KMS-11 (cell line): ENCODE results near the gene ANXA9.

Experiments
- H2AFZ ChIP-seq: fragments of 200-600 bp; sonication (generic); 2 replicates; pipeline ENCODE4 v1.6.1; 2016; ENCODE audit warnings: antibody characterized with exemption, mixed run types, low read depth
- H3K27ac ChIP-seq: fragments of 200-600 bp; sonication (generic); 2 replicates; pipeline ENCODE4 v1.6.1; 2016; ENCODE audit warnings: mild to moderate bottlenecking, mixed run types
- H3K27me3 ChIP-seq: fragments of 200-600 bp; sonication (generic); 2 replicates; pipeline ENCODE4 v1.6.1; 2017; ENCODE audit warnings: mild to moderate bottlenecking, low read depth, mixed run types, moderate library complexity; ENCODE audit not compliant: insufficient read depth
- H3K36me3 ChIP-seq: fragments of 200-600 bp; sonication (generic); 2 replicates; pipeline ENCODE4 v1.6.1; 2017; ENCODE audit warnings: mild to moderate bottlenecking, mixed run types; ENCODE audit not compliant: insufficient read depth
- H3K4me1 ChIP-seq: fragments of 200-600 bp; sonication (generic); 2 replicates; pipeline ENCODE4 v1.6.1; 2016; ENCODE audit warnings: mild to moderate bottlenecking, low read depth, mixed run types; ENCODE audit not compliant: poor library complexity, severe bottlenecking
- H3K4me2 ChIP-seq: fragments of 200-600 bp; sonication (generic); 2 replicates; pipeline ENCODE4 v1.7.0; 2016; ENCODE audit warnings: mild to moderate bottlenecking, mixed run types
- H3K4me3 ChIP-seq: fragments of 200-600 bp; sonication (generic); IDR thresholded peaks from 2 replicates; pipeline ENCODE4 v1.6.1; 2017; ENCODE audit warnings: low read depth, low read length, mixed read lengths; ENCODE audit not compliant: insufficient read depth
- H3K79me2 ChIP-seq: fragments of 200-600 bp; sonication (generic); 2 replicates; pipeline ENCODE4 v1.6.1; 2016; ENCODE audit warnings: low read depth, mixed run types; ENCODE audit not compliant: insufficient read depth
- H3K9ac ChIP-seq: fragments of 200-600 bp; sonication (generic); 2 replicates; pipeline ENCODE4 v1.6.1; 2016; ENCODE audit warnings: mild to moderate bottlenecking, mixed run types
- H4K20me1 ChIP-seq: fragments of 200-600 bp; sonication (generic); 2 replicates; pipeline ENCODE4 v1.6.1; 2016; ENCODE audit warnings: mild to moderate bottlenecking, mixed run types; ENCODE audit not compliant: insufficient read depth
- TF ChIP-seq, protein P1 (sequence below): fragments of 200-600 bp; sonication (generic); conservative IDR thresholded peaks from 2 replicates; pipeline ENCODE4 v1.6.1; 2017; ENCODE audit warnings: low read depth, mild to moderate bottlenecking, antibody characterized with exemption, low read length, moderate library complexity, mixed read lengths

The ANXA9 gene

DNA sequence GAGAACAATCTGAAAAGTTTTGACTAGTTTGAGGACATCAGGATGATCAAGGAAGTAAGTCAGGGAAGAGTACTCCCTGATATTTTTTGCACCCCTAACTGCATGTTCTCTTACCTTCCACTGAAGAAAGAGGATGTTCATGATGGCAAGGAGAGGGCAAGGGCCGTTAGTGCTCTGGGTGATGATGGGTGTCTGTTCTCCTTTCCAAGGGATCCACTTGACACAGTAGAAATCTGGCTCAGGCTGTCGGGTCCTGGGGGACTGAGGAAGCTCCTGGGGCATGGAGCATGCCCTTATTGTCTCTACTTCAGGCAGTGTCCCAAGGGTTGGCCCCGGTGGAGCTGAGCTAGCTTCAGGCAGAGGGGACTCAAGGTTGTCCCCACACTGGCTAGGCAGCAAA is 20.0 kb downstream of the ANXA9 start:
- Histone ChIP-seq H3K4me2 (no peak overlapping the region), H2AFZ (no peak overlapping the region), H4K20me1 (no peaks in the 10 kb centered on the region), H3K27me3 (no peaks in the 10 kb centered on the region; the same call in 1 of the 2 replicates), H3K27ac (no peak overlapping the region), H3K9ac (no peak overlapping the region), H3K36me3 (no peaks in the 10 kb centered on the region), H3K4me3 (no peak overlapping the region), H3K4me1 (peaks cover 40% of the 10 kb centered on the region), H3K79me2 (no peaks in the 10 kb centered on the region)
- TF ChIP-seq, protein P1, sequence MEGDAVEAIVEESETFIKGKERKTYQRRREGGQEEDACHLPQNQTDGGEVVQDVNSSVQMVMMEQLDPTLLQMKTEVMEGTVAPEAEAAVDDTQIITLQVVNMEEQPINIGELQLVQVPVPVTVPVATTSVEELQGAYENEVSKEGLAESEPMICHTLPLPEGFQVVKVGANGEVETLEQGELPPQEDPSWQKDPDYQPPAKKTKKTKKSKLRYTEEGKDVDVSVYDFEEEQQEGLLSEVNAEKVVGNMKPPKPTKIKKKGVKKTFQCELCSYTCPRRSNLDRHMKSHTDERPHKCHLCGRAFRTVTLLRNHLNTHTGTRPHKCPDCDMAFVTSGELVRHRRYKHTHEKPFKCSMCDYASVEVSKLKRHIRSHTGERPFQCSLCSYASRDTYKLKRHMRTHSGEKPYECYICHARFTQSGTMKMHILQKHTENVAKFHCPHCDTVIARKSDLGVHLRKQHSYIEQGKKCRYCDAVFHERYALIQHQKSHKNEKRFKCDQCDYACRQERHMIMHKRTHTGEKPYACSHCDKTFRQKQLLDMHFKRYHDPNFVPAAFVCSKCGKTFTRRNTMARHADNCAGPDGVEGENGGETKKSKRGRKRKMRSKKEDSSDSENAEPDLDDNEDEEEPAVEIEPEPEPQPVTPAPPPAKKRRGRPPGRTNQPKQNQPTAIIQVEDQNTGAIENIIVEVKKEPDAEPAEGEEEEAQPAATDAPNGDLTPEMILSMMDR: no peak

DNA sequence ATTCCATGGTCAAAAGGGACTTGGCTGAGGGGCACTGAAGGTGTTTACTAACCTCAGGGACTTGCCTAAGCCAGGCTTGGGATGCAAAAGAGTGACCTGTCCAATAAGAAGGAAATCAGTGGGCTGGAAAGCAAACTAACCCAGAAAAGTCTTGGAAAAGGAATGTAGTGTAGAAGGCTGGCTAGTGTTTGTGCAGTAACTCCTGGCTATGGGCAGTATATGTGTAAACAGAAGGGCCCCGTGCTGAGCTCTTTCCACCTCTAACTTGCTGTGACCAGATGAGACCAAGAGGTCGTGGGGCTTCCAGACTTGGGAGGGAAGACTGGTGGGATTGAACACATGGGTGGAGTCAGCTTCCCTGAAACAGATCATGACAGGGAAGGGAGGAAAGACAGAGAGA is 20.5 kb downstream of the ANXA9 start:
- H3K27ac ChIP-seq: no peak overlapping the region

DNA sequence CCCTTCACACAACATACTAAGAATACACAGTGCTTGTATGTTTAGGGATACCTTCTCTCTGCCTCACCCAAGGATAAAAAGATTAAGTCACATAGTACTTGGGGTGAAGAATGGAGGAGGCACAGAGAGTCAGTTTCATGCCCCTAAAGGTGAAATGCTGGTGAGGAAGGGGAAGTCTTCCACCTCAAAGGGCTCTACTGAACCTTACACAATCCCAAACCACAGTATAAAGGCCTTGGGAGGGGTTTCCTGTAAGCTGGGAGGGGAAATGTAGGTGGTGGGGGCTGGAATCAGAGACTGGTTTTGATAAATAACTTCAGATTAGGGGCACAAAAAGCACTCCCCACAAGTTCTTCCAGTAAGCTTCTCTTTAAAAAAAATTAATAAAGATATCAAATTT is 21.1 kb downstream of the ANXA9 start:
- Histone ChIP-seq H3K4me3 (no peak overlapping the region), H3K36me3 (no peaks in the 10 kb centered on the region), H3K9ac (no peak overlapping the region), H3K4me1 (peaks cover 38% of the 10 kb centered on the region), H3K27me3 (no peaks in the 10 kb centered on the region; the same call in 1 of the 2 replicates), H3K4me2 (no peak overlapping the region), H2AFZ (no peak overlapping the region), H3K27ac (no peak overlapping the region), H4K20me1 (no peaks in the 10 kb centered on the region), H3K79me2 (no peaks in the 10 kb centered on the region)
- TF ChIP-seq, protein P1: no peak

More for the DNA sequence above, 20.5 kb downstream of the ANXA9 start:
- Histone ChIP-seq H3K9ac (no peak overlapping the region), H4K20me1 (no peaks in the 10 kb centered on the region), H3K4me1 (peaks cover 40% of the 10 kb centered on the region), H3K27me3 (no peaks in the 10 kb centered on the region; the same call in 1 of the 2 replicates), H3K4me3 (no peak overlapping the region), H3K36me3 (no peaks in the 10 kb centered on the region), H3K79me2 (no peaks in the 10 kb centered on the region), H3K4me2 (no peak overlapping the region), H2AFZ (no peak overlapping the region)
- TF ChIP-seq, protein P1: no peak

DNA sequence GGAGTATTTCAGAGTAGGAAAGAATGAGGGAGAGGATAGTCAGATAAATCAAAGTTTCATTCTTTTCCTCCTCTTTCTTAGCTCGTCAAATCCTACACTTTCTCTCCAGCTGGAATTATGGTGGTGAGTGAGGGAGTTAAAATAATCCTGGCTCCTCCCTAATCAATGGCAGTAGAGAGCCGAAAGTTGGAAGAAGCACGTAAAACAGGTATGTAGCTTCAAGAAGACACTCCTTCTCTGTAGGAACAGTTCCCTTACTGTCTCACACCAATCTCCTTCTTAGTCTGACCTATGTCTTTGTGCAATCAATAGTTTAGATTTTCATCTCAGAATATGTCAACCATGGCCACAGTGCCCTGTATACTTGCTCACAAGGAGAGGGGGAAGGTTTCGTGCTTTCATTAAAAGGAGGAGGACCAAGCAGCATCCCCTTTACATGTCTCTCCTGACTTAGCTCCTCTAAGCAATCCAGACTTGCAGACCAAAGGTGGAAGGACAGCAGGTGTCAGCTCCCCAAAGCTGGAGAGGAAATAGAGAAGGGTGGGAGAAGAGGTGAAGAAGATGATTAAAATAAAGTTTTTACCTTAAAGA is 23.7 kb downstream of the ANXA9 start:
- Histone ChIP-seq H3K4me3 (no peak overlapping the region), H4K20me1 (no peaks in the 10 kb centered on the region), H3K27me3 (no peaks in the 10 kb centered on the region; the same call in 1 of the 2 replicates), H3K79me2 (no peaks in the 10 kb centered on the region), H3K4me2 (peak overlapping the region; percentile 73), H3K4me1 (peaks cover 57% of the 10 kb centered on the region), H3K9ac (peak overlapping the region; percentile 46; the same call in 1 of the 2 replicates), H3K36me3 (no peaks in the 10 kb centered on the region), H2AFZ (peak overlapping the region; percentile 84), H3K27ac (peak overlapping the region; percentile 68)
- TF ChIP-seq, protein P1: no peak
